Aorta (tissue), 5 donors: Measurements from ENCODE around the gene EFNA1. TPM values are rescaled to one million over a fixed set of nuclear protein-coding genes. Genes with fewer than 3 reads are reported as not detected.

Experiments used
- ATAC-seq: fragments of 200-7000 bp; cut with Tn5 transposase; one replicate; pipeline ENCODE4 v1.9.1; 2022; ENCODE audit warnings: moderate library complexity; ENCODE audit not compliant: low FRiP score
- DNase-seq, 2 donors: peaks; one replicate each; pipeline ENCODE4 v3.0.0-alpha.2; 2020
- H3K27ac ChIP-seq, 2 donors: one replicate each; pipeline ENCODE4 v1.5.1; 2013; ENCODE audit warnings: low read length in 2 of 2, mild to moderate bottlenecking in 2 of 2, moderate library complexity in 2 of 2, control low read depth in 1 of 2, inconsistent platforms in 1 of 2, low read depth in 1 of 2
- H3K27me3 ChIP-seq, 2 donors: one replicate each; pipeline ENCODE4 v1.6.1; 2013; ENCODE audit warnings: control low read depth in 1 of 2, low read length in 1 of 2, mild to moderate bottlenecking in 1 of 2, moderate library complexity in 1 of 2; ENCODE audit not compliant: insufficient read depth in 2 of 2, control insufficient read depth in 1 of 2
- H3K36me3 ChIP-seq, 2 donors: one replicate each; pipeline ENCODE4 v1.6.1; 2013; ENCODE audit warnings: control low read depth in 1 of 2, low read length in 1 of 2, mild to moderate bottlenecking in 1 of 2; ENCODE audit not compliant: insufficient read depth in 2 of 2, control insufficient read depth in 1 of 2
- H3K4me1 ChIP-seq, 2 donors: one replicate each; pipeline ENCODE4 v1.6.1; 2013; ENCODE audit warnings: low read length in 2 of 2, control low read depth in 1 of 2, mild to moderate bottlenecking in 1 of 2, moderate library complexity in 1 of 2; ENCODE audit not compliant: insufficient read depth in 2 of 2, control insufficient read depth in 1 of 2
- H3K4me3 ChIP-seq, 2 donors: one replicate each; pipeline ENCODE4 v1.5.1; 2013; ENCODE audit warnings: low read length in 2 of 2, control low read depth in 1 of 2, mild to moderate bottlenecking in 1 of 2
- H3K9me3 ChIP-seq: one replicate; pipeline ENCODE4 v1.6.1; 2013; ENCODE audit warnings: mild to moderate bottlenecking, low read length; ENCODE audit not compliant: control insufficient read depth
- WGBS, 2 donors: extraction: QIAGEN DNeasy Blood & Tissue Kit; methylation state at CpG; one replicate each; pipeline ENCODE4 v1.1.7; 2013; 5-methylcytosine and 5-hydroxymethylcytosine counted together
- intact Hi-C, 2 donors: fragments of 100-400 bp; cut with DNase I; formaldehyde crosslinking; loops; one replicate each; pipeline versions ENCODE4 v1.14.2 to v1.15.0; 2022
- polyA plus RNA-seq, 2 donors: library from polyadenylated mRNA; stranded (reverse); fragments of 200-250 nt; gene quantifications; one replicate each; pipeline ENCODE4 v1.2.3, GENCODE V29; 2013
- total RNA-seq, 2 donors: library from RNA; stranded (reverse); fragmentation: NEBNext Ultra II Directional; extraction: Animal tissue kit (Norgen Biotek cat#: 25700); gene quantifications; one replicate each; pipeline ENCODE4 v1.2.1, GENCODE V29; 2021
- donor health status: healthy with polysubstance abuse.
- donor health status: Bipolar disorder and iron deficiency.
- donor health status: DM: no; HTN: no; CAD: no.
- donor health status: DM: no; HTN: no; CAD: no.
- donor health status: DM: yes; HTN: yes; CAD: no.

Gene EFNA1
- total and polyA plus RNA-seq, 4 donors: 7.1 to 49.1 (median 15.5) TPM

GRCh38 chr1:155125946-155126555 is 1.6 kb upstream of the EFNA1 start:
- H3K27ac ChIP-seq: no peak overlapping the region
- WGBS, 2 donors: 24 to 26% methylated on average over 53 of the region's 53 CpGs
- no peaks in the 10 kb centered on the region for H3K4me1 ChIP-seq
- no peak overlapping the region for H3K4me3 ChIP-seq
- ATAC-seq: peak; percentile 70
- peak; percentile 66 to 82 for DNase-seq
- no peaks in the 10 kb centered on the region for H3K36me3 ChIP-seq
- intact Hi-C loops: loop anchor here (5.0 kb wide), 1 partner anchor 34 kb away; no protein-coding TSS in a partner anchor
- H3K9me3 ChIP-seq: no peaks in the 10 kb centered on the region
- H3K27me3 ChIP-seq: no peaks in the 10 kb centered on the region

- no peak for DNase-seq
Measured at GRCh38 chr1:155126556-155127104, 1.0 kb upstream of the EFNA1 start.

GRCh38 chr1:155127967-155128754 is 485 bp downstream of the EFNA1 start:
- intact Hi-C loops: loop anchor here (5.0 kb wide), 1 partner anchor 36 kb away; no protein-coding TSS in a partner anchor
- no peaks in the 10 kb centered on the region for H3K27me3 ChIP-seq
- H3K4me1 ChIP-seq: no peaks in the 10 kb centered on the region
- H3K9me3 ChIP-seq: no peaks in the 10 kb centered on the region
- no peak overlapping the region for H3K27ac ChIP-seq
- ATAC-seq (no peak), DNase-seq (no peak)
- H3K36me3 ChIP-seq: no peaks in the 10 kb centered on the region
- peak overlapping the region; percentile 1 to 18 for H3K4me3 ChIP-seq
- WGBS, 2 donors: 5 to 7% methylated on average over 17 of the region's 17 CpGs

More at GRCh38 chr1:155126556-155127104, 1.0 kb upstream of the EFNA1 start:
- WGBS, 2 donors: 0 to 1% methylated on average over 29 to 32 of the region's 32 CpGs
- H3K9me3 ChIP-seq: no peaks in the 10 kb centered on the region
- peak; percentile 9 for ATAC-seq
- no peaks in the 10 kb centered on the region for H3K27me3 ChIP-seq
- intact Hi-C loops: loop anchor here (5.0 kb wide), 1 partner anchor 34 kb away; no protein-coding TSS in a partner anchor
- H3K36me3 ChIP-seq: no peaks in the 10 kb centered on the region
- H3K4me1 ChIP-seq: no peaks in the 10 kb centered on the region
- no peak overlapping the region for H3K4me3 ChIP-seq
- no peak overlapping the region for H3K27ac ChIP-seq

- Histone ChIP-seq H3K27me3 (no peaks in the 10 kb centered on the region), H3K4me3 (no peak overlapping the region), H3K4me1 (no peaks in the 10 kb centered on the region), H3K9me3 (no peaks in the 10 kb centered on the region), H3K36me3 (no peaks in the 10 kb centered on the region), H3K27ac (no peak overlapping the region)
- ATAC-seq: no peak
- intact Hi-C loops: loop anchor here (5.0 kb wide), 1 partner anchor 37 kb away; no protein-coding TSS in a partner anchor
- 22 to 31% methylated on average over 11 to 14 of the region's 14 CpGs for WGBS, 2 donors
- DNase-seq: no peak
Measured at GRCh38 chr1:155128755-155129473, 1.2 kb downstream of the EFNA1 start.

- H3K36me3 ChIP-seq: no peaks in the 10 kb centered on the region
- no peak for ATAC-seq
- 53 to 54% methylated on average over 6 of the region's 6 CpGs for WGBS, 2 donors
- no peak for DNase-seq
- no peaks in the 10 kb centered on the region for H3K9me3 ChIP-seq
- H3K27ac ChIP-seq: no peak overlapping the region
- H3K4me1 ChIP-seq: no peaks in the 10 kb centered on the region
- no peaks in the 10 kb centered on the region for H3K27me3 ChIP-seq
- intact Hi-C loops: no loop called here
- H3K4me3 ChIP-seq: no peak overlapping the region
Measured at GRCh38 chr1:155130272-155131006, 2.8 kb downstream of the EFNA1 start.

- Histone ChIP-seq H3K4me1 (no peaks in the 10 kb centered on the region), H3K27ac (no peak overlapping the region), H3K27me3 (no peaks in the 10 kb centered on the region), H3K4me3 (no peak overlapping the region), H3K9me3 (no peaks in the 10 kb centered on the region), H3K36me3 (no peaks in the 10 kb centered on the region)
- intact Hi-C loops: no loop called here
- ATAC-seq: no peak
- DNase-seq: no peak
- 89 to 91% methylated on average over 8 of the region's 8 CpGs for WGBS, 2 donors
Measured at GRCh38 chr1:155131285-155131684, 3.6 kb downstream of the EFNA1 start.

GRCh38 chr1:155131856-155132255 is 4.2 kb downstream of the EFNA1 start:
- Histone ChIP-seq H3K4me3 (no peak overlapping the region), H3K27me3 (no peaks in the 10 kb centered on the region), H3K27ac (no peak overlapping the region), H3K9me3 (no peaks in the 10 kb centered on the region), H3K4me1 (no peaks in the 10 kb centered on the region), H3K36me3 (no peaks in the 10 kb centered on the region)
- intact Hi-C loops: no loop called here
- DNase-seq (no peak), ATAC-seq (no peak)
- 66 to 70% methylated on average over 2 of the region's 2 CpGs for WGBS, 2 donors

GRCh38 chr1:155133799-155134281 is 6.2 kb downstream of the EFNA1 start:
- no peaks in the 10 kb centered on the region for H3K27me3 ChIP-seq
- H3K27ac ChIP-seq: no peak overlapping the region
- H3K4me3 ChIP-seq: no peak overlapping the region
- DNase-seq (no peak), ATAC-seq (no peak)
- H3K9me3 ChIP-seq: no peaks in the 10 kb centered on the region
- no peaks in the 10 kb centered on the region for H3K4me1 ChIP-seq
- intact Hi-C loops: no loop called here
- 78 to 82% methylated on average over 7 of the region's 7 CpGs for WGBS, 2 donors
- no peaks in the 10 kb centered on the region for H3K36me3 ChIP-seq
